ENCODE measurements around the gene MMP28. TPM values are rescaled to one million over a fixed set of nuclear protein-coding genes. Genes with fewer than 3 reads are reported as not detected.

MMP28 gene
- total RNA-seq, 1 experiment from 2014 or later = 2.4 TPM

DNA sequence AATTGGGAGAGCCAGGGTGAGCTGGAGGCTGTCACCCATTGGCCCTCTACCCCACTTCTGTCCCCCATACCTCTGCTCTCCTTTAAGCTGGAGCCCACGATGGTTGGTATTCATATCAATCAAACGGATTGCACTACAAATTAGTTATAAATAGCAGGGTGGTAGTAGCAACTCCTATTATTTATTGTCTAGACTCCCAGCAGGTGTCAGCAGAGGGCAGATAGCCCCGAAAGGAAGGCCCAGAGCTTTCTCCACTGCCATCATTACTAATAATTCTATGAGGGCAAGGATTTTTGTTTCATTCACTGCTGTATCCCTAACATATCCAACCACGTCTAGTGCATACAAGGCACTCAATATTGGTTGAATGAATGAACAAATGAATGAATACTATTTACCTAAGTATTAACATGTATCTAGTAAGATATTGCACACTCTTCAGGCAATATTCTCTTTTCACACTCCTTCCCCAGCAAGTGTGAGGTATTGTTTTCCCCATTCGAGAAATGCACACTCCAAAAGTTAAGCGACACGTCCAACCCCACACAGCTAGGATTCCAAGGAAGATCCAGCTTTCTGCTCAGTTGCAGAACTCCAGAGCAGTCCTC is 28.4 kb downstream of the MMP28 start:
- TF ChIP-seq, protein P1, sequence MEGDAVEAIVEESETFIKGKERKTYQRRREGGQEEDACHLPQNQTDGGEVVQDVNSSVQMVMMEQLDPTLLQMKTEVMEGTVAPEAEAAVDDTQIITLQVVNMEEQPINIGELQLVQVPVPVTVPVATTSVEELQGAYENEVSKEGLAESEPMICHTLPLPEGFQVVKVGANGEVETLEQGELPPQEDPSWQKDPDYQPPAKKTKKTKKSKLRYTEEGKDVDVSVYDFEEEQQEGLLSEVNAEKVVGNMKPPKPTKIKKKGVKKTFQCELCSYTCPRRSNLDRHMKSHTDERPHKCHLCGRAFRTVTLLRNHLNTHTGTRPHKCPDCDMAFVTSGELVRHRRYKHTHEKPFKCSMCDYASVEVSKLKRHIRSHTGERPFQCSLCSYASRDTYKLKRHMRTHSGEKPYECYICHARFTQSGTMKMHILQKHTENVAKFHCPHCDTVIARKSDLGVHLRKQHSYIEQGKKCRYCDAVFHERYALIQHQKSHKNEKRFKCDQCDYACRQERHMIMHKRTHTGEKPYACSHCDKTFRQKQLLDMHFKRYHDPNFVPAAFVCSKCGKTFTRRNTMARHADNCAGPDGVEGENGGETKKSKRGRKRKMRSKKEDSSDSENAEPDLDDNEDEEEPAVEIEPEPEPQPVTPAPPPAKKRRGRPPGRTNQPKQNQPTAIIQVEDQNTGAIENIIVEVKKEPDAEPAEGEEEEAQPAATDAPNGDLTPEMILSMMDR (conservative IDR thresholded peaks at IDR 0.05; ENCODE audit: low read depth, low read length) = peak; percentile 71
- no peak for TF ChIP-seq EZH2phosphoT487 (IDR thresholded peaks at IDR 0.05; ENCODE audit: borderline replicate concordance, low read length)
- Histone ChIP-seq H3K9me3 (ENCODE audit: low read length) (no peaks in the 10 kb centered on the region), H3K27ac (ENCODE audit: low read length) (no peak overlapping the region), H4K20me1 (ENCODE audit: low read length) (no peaks in the 10 kb centered on the region), H3F3A (ENCODE audit: low read length, unreplicated experiment) (no peaks in the 10 kb centered on the region), H2AFZ (ENCODE audit: low read length) (no peak overlapping the region), H3K9ac (ENCODE audit: low read length) (no peak overlapping the region), H3K4me3 (ENCODE audit: low read length) (no peak overlapping the region), H3K4me1 (ENCODE audit: insufficient read depth, low read length) (0 out of 2 replicates have a peak, but pooled peaks cover 3% of the 10 kb centered on the region), H3K4me2 (ENCODE audit: low read length) (no peak overlapping the region), H3K27me3 (ENCODE audit: low read length) (no peaks in the 10 kb centered on the region), H3K79me2 (ENCODE audit: low read length) (no peaks in the 10 kb centered on the region), H3K9me2 (replicated peaks; ENCODE audit: low read length) (no peaks in the 10 kb centered on the region), H3K36me3 (ENCODE audit: low read depth, low read length) (no peaks in the 10 kb centered on the region; the same call in 1 of the 2 replicates)
- DNase-seq (peak; percentile 61), ATAC-seq (no peak)
- POLR2A ChIA-PET (ENCODE audit: unreplicated experiment) = no interaction called here
- CTCF ChIA-PET = interaction anchor here (0.6 to 2.1 kb wide), 3 partner anchors 14 to 42 kb away, joined by 3 to 11 read pairs (median 3); partner anchors contain the start of gene TAF15
- intact Hi-C loops (cut with micrococcal nuclease) = loop anchor here (1.0 kb wide), 1 partner anchor 37 kb away; no protein-coding TSS in a partner anchor
- no TSS peak for BruUV-seq (replicated peaks)

DNA sequence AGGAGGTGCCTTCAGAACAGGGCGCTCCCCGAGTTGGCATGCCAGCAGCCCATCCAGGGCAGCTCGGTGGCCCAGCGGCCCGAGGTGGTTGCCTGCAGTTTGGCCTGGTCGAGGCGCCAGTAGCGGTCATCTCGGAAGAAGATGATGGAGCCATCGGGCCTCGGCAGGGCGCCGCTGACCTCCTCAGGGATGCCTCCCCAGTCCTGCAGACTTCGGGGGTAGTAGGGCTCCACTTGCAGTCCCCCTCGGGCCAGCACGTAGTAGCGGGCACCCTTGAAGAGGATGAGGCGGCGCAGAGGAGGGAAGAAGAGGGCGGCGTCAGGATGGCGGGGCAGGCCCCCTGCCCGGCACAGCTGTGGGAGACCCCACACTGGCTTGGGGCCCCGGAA is 29.0 kb downstream of the MMP28 start:
- Histone ChIP-seq H3K27me3 (ENCODE audit: low read length) (no peaks in the 10 kb centered on the region), H3K79me2 (ENCODE audit: low read length) (no peaks in the 10 kb centered on the region), H3K4me1 (ENCODE audit: insufficient read depth, low read length) (0 out of 2 replicates have a peak, but pooled peaks cover 3% of the 10 kb centered on the region), H2AFZ (ENCODE audit: low read length) (no peak overlapping the region), H3K4me3 (ENCODE audit: low read length) (no peak overlapping the region), H3K9me2 (replicated peaks; ENCODE audit: low read length) (no peaks in the 10 kb centered on the region), H3K9ac (ENCODE audit: low read length) (no peak overlapping the region), H3K4me2 (ENCODE audit: low read length) (no peak overlapping the region), H4K20me1 (ENCODE audit: low read length) (no peaks in the 10 kb centered on the region), H3K9me3 (ENCODE audit: low read length) (no peaks in the 10 kb centered on the region), H3F3A (ENCODE audit: low read length, unreplicated experiment) (no peaks in the 10 kb centered on the region), H3K36me3 (ENCODE audit: low read depth, low read length) (no peaks in the 10 kb centered on the region; the same call in 1 of the 2 replicates), H3K27ac (ENCODE audit: low read length) (no peak overlapping the region)
- intact Hi-C loops (cut with micrococcal nuclease) = no loop called here
- CTCF ChIA-PET = interaction anchor here (1.0 to 2.1 kb wide), 2 partner anchors 15 to 42 kb away, joined by 3 to 11 read pairs; partner anchors contain the start of gene TAF15
- TF ChIP-seq EZH2phosphoT487 (IDR thresholded peaks at IDR 0.05; ENCODE audit: borderline replicate concordance, low read length) = no peak
- no peak for TF ChIP-seq EZH2 (IDR thresholded peaks at IDR 0.05; ENCODE audit: low read length, unreplicated experiment)
- TF ChIP-seq, protein P1 (conservative IDR thresholded peaks at IDR 0.05; ENCODE audit: low read depth, low read length) = no peak
- DNase-seq = no peak
- POLR2A ChIA-PET (ENCODE audit: unreplicated experiment) = no interaction called here
- BruUV-seq (replicated peaks) = no TSS peak
- no peak for ATAC-seq

Measured in PC-3 (cell line).